Natural killer cell (primary cell): ENCODE data around the gene S100A3. TPM values are rescaled to one million over a fixed set of nuclear protein-coding genes. Genes with fewer than 3 reads are reported as not detected.

Source experiments
- ATAC-seq, 3 donors: fragments of 150-1000 bp in 2 of 3; fragments of 200-7000 bp in 1 of 3; cut with Tn5 transposase; 1 replicate in 1 of 3; 2 replicates in 2 of 3; pipeline ENCODE4 v1.10.0; 2021; ENCODE audit warnings: mild to moderate bottlenecking in 2 of 3, moderate library complexity in 2 of 3
- DNase-seq, 2 donors: peaks; one replicate each; pipeline versions ENCODE4 v3.0.0 to v3.0.0-alpha.2; 2013 to 2021; ENCODE audit warnings: mixed read lengths in 1 of 2
- H3K27ac ChIP-seq: one replicate; pipeline ENCODE4 v1.5.1; 2013; ENCODE audit warnings: mild to moderate bottlenecking, low read length
- H3K27me3 ChIP-seq: one replicate; pipeline ENCODE4 v1.6.1; 2013; ENCODE audit warnings: low read length; ENCODE audit not compliant: control insufficient read depth, insufficient read depth
- H3K36me3 ChIP-seq: one replicate; pipeline ENCODE4 v1.6.1; 2013; ENCODE audit warnings: low read length; ENCODE audit not compliant: control insufficient read depth, insufficient read depth
- H3K4me1 ChIP-seq: one replicate; pipeline ENCODE4 v1.6.1; 2013; ENCODE audit warnings: low read length; ENCODE audit not compliant: control insufficient read depth, insufficient read depth
- H3K4me3 ChIP-seq: one replicate; pipeline ENCODE4 v1.5.1; 2013; ENCODE audit warnings: low read length
- H3K9me3 ChIP-seq: one replicate; pipeline ENCODE4 v1.6.1; 2013; ENCODE audit warnings: low read length; ENCODE audit not compliant: control insufficient read depth, insufficient read depth
- H3K27ac Mint-ChIP-seq, 2 donors: one replicate each; pipeline ENCODE4 v1.8.0; 2022; ENCODE audit warnings: mild to moderate bottlenecking in 2 of 2, mixed read lengths in 2 of 2, moderate library complexity in 1 of 2
- H3K27me3 Mint-ChIP-seq, 2 donors: one replicate each; pipeline ENCODE4 v1.8.0; 2022; ENCODE audit warnings: low read depth in 2 of 2, mixed read lengths in 2 of 2
- H3K36me3 Mint-ChIP-seq: one replicate; pipeline ENCODE4 v1.8.0; 2022; ENCODE audit warnings: mixed read lengths
- H3K4me1 Mint-ChIP-seq, 2 donors: one replicate each; pipeline ENCODE4 v1.8.0; 2022; ENCODE audit warnings: mixed read lengths in 2 of 2
- H3K4me3 Mint-ChIP-seq: one replicate; pipeline ENCODE4 v1.8.0; 2022; ENCODE audit warnings: mild to moderate bottlenecking, moderate library complexity, mixed read lengths
- H3K9me3 Mint-ChIP-seq, 2 donors: one replicate each; pipeline ENCODE4 v1.8.0; 2022; ENCODE audit warnings: mixed read lengths in 2 of 2
- WGBS: methylation state at CpG from one replicate; pipeline ENCODE4 v1.1.7; 2013; ENCODE audit warnings: missing lambda C conversion rate; ENCODE audit not compliant: insufficient coverage; 5-methylcytosine and 5-hydroxymethylcytosine counted together
- intact Hi-C: fragments of 100-400 bp; cut with micrococcal nuclease; formaldehyde crosslinking; loops from one replicate; pipeline ENCODE4 v1.14.2; 2022
- total RNA-seq, 4 donors: library from RNA; stranded (reverse); fragments of 120-200 nt in 1 of 4; gene quantifications; one replicate each; pipeline versions ENCODE4 v1.2.3 to v1.2.4, GENCODE V29; 2013 to 2022
- TF ChIP-seq, protein P1 (sequence below): fragments of 200-600 bp; IDR thresholded peaks from one replicate; pipeline ENCODE4 v1.8.0; 2022; ENCODE audit warnings: antibody characterized with exemption

Gene S100A3
- total RNA-seq, 3 donors from 2014 or later (not counting 1 experiment from before 2014, with no cell fraction given), result not detected

- TF ChIP-seq, protein P1, sequence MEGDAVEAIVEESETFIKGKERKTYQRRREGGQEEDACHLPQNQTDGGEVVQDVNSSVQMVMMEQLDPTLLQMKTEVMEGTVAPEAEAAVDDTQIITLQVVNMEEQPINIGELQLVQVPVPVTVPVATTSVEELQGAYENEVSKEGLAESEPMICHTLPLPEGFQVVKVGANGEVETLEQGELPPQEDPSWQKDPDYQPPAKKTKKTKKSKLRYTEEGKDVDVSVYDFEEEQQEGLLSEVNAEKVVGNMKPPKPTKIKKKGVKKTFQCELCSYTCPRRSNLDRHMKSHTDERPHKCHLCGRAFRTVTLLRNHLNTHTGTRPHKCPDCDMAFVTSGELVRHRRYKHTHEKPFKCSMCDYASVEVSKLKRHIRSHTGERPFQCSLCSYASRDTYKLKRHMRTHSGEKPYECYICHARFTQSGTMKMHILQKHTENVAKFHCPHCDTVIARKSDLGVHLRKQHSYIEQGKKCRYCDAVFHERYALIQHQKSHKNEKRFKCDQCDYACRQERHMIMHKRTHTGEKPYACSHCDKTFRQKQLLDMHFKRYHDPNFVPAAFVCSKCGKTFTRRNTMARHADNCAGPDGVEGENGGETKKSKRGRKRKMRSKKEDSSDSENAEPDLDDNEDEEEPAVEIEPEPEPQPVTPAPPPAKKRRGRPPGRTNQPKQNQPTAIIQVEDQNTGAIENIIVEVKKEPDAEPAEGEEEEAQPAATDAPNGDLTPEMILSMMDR, result no peak
- H3K27ac ChIP-seq, result peak overlapping the region; percentile 65
- no peak for DNase-seq
- ATAC-seq, result no peak
- H3K36me3 ChIP-seq, result peaks cover 20% of the 10 kb centered on the region
- WGBS, result 89% methylated on average over 8 of the region's 8 CpGs
- intact Hi-C loops, result no loop called here
- Mint-ChIP-seq H3K4me1 (peaks cover 47 to 75% of the 10 kb centered on the region in 2 donors), H3K27me3 (peaks cover 0 to 8% of the 10 kb centered on the region in 2 donors), H3K27ac (peak overlapping the region; percentile 94 to 98), H3K36me3 (no peaks in the 10 kb centered on the region), H3K9me3 (no peaks in the 10 kb centered on the region), H3K4me3 (peak overlapping the region; percentile 98)
- no peaks in the 10 kb centered on the region for H3K9me3 ChIP-seq
- no peaks in the 10 kb centered on the region for H3K27me3 ChIP-seq
- peaks cover 69% of the 10 kb centered on the region for H3K4me1 ChIP-seq
- H3K4me3 ChIP-seq, result no peak overlapping the region
Measured at GRCh38 chr1:153546371-153546770, 2.7 kb downstream of the S100A3 start.

GRCh38 chr1:153545067-153546055, 3.7 kb downstream of the S100A3 start, which contains the start of gene S100A4:
Gene S100A4 (minus strand): TSS chr1:153545806. CDS start chr1:153544794, 1,012 bp downstream.
- Mint-ChIP-seq H3K4me1 (peaks cover 57 to 84% of the 10 kb centered on the region in 2 donors), H3K4me3 (peak within 1 kb of the TSS; percentile 98), H3K27me3 (no peaks in the 10 kb centered on the region), H3K9me3 (no peaks in the 10 kb centered on the region), H3K27ac (peak within 1 kb of the TSS; percentile 94 to 98), H3K36me3 (no peaks in the 10 kb centered on the region)
- Histone ChIP-seq H3K36me3 (peaks cover 20% of the 10 kb centered on the region), H3K4me1 (peaks cover 75% of the 10 kb centered on the region), H3K27ac (peak within 1 kb of the TSS; percentile 65), H3K27me3 (no peaks in the 10 kb centered on the region), H3K4me3 (peak within 1 kb of the TSS; percentile 67), H3K9me3 (no peaks in the 10 kb centered on the region)
- intact Hi-C loops, result loop anchor here (1.0 kb wide), 1 partner anchor 9 kb away; no protein-coding TSS in a partner anchor
- DNase-seq (peak; percentile 50 to 88), ATAC-seq (peak; percentile 81 to 88 (median 88))
- WGBS, result 1% methylated on average over 18 of the region's 19 CpGs
- TF ChIP-seq, protein P1, result no peak

DNA sequence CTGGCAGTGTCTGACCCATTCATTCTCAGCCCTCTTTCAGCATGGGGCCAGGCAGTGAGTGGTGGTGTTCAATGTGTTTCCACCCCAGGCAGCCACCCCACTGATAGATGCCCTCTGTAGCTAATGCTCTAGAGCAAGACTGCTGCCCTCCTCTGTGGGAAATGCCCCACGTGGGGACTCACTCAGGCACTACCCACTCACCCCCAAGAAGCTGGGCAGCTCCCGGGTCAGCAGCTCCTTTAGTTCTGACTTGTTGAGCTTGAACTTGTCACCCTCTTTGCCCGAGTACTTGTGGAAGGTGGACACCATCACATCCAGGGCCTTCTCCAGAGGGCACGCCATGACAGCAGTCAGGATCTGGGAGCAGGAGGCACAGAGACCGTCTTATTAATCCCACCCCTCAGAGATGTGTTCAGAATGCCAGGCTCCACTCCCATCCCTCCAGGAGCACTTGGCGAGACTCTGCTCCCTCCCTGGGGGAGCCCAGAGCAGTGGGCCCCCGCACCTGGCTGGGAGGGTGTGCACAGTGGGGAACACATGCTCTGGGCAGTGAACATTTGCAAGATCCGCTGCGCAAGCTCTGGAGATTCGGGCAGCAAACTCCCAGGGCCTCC, 4.5 kb downstream of the S100A3 start:
- Mint-ChIP-seq H3K4me1 (peaks cover 65 to 85% of the 10 kb centered on the region in 2 donors), H3K27ac (peak overlapping the region; percentile 94 to 98), H3K9me3 (no peaks in the 10 kb centered on the region), H3K4me3 (peak overlapping the region; percentile 98), H3K36me3 (no peaks in the 10 kb centered on the region), H3K27me3 (no peaks in the 10 kb centered on the region)
- Histone ChIP-seq H3K27me3 (no peaks in the 10 kb centered on the region), H3K4me3 (peak overlapping the region; percentile 67), H3K36me3 (peaks cover 20% of the 10 kb centered on the region), H3K9me3 (no peaks in the 10 kb centered on the region), H3K27ac (peak overlapping the region; percentile 65), H3K4me1 (peaks cover 83% of the 10 kb centered on the region)
- intact Hi-C loops, result loop anchor here (1.0 kb wide), 1 partner anchor 8 kb away; no protein-coding TSS in a partner anchor
- 48% methylated on average over 10 of the region's 10 CpGs for whole genome bisulfite sequencing
- TF ChIP-seq, protein P1, result no peak
- ATAC-seq (no peak), DNase-seq (peak in 1 of 2 donors; percentile 19)
